ENCODE data around the gene NEGR1.

The NEGR1 gene

GRCh38 chr1:71640116-71640515, 642.2 kb downstream of the NEGR1 start:
- no peaks in the 10 kb centered on the region for H3K4me1 ChIP-seq (ENCODE audit: insufficient read depth, low read length)
- no peaks in the 10 kb centered on the region for H3K9me3 ChIP-seq (ENCODE audit: control insufficient read depth, insufficient read depth, low read length)
- H3K9ac ChIP-seq (ENCODE audit: low read depth, low read length) = no peak overlapping the region
- H3K36me3 ChIP-seq (ENCODE audit: insufficient read depth, low read length) = no peaks in the 10 kb centered on the region

- no peak overlapping the region for H3K9ac ChIP-seq (ENCODE audit: low read depth, low read length)
- H3K9me3 ChIP-seq (ENCODE audit: control insufficient read depth, insufficient read depth, low read length) = no peaks in the 10 kb centered on the region
- no peaks in the 10 kb centered on the region for H3K4me1 ChIP-seq (ENCODE audit: insufficient read depth, low read length)
- no peaks in the 10 kb centered on the region for H3K36me3 ChIP-seq (ENCODE audit: insufficient read depth, low read length)
Measured at GRCh38 chr1:71638081-71638766, 644.1 kb downstream of the NEGR1 start.

- no peaks in the 10 kb centered on the region for H3K9me3 ChIP-seq (ENCODE audit: control insufficient read depth, insufficient read depth, low read length)
- no peaks in the 10 kb centered on the region for H3K4me1 ChIP-seq (ENCODE audit: insufficient read depth, low read length)
- H3K9ac ChIP-seq (ENCODE audit: low read depth, low read length) = no peak overlapping the region
- H3K36me3 ChIP-seq (ENCODE audit: insufficient read depth, low read length) = no peaks in the 10 kb centered on the region
Measured at GRCh38 chr1:71635568-71635967, 646.8 kb downstream of the NEGR1 start.

- Histone ChIP-seq H3K4me1 (ENCODE audit: insufficient read depth, low read length) (no peaks in the 10 kb centered on the region), H3K9ac (ENCODE audit: low read depth, low read length) (no peak overlapping the region), H3K36me3 (ENCODE audit: insufficient read depth, low read length) (no peaks in the 10 kb centered on the region), H3K9me3 (ENCODE audit: control insufficient read depth, insufficient read depth, low read length) (no peaks in the 10 kb centered on the region)
Measured at GRCh38 chr1:71634159-71634558, 648.2 kb downstream of the NEGR1 start.

GRCh38 chr1:71630073-71630472, 652.3 kb downstream of the NEGR1 start:
- Histone ChIP-seq H3K9me3 (ENCODE audit: control insufficient read depth, insufficient read depth, low read length) (no peaks in the 10 kb centered on the region), H3K36me3 (ENCODE audit: insufficient read depth, low read length) (no peaks in the 10 kb centered on the region), H3K4me1 (ENCODE audit: insufficient read depth, low read length) (no peaks in the 10 kb centered on the region), H3K9ac (ENCODE audit: low read depth, low read length) (no peak overlapping the region)

GRCh38 chr1:71625004-71625403, 657.3 kb downstream of the NEGR1 start:
- Histone ChIP-seq H3K4me1 (ENCODE audit: insufficient read depth, low read length) (no peaks in the 10 kb centered on the region), H3K9ac (ENCODE audit: low read depth, low read length) (no peak overlapping the region), H3K36me3 (ENCODE audit: insufficient read depth, low read length) (no peaks in the 10 kb centered on the region), H3K9me3 (ENCODE audit: control insufficient read depth, insufficient read depth, low read length) (no peaks in the 10 kb centered on the region)

- Histone ChIP-seq H3K36me3 (ENCODE audit: insufficient read depth, low read length) (no peaks in the 10 kb centered on the region), H3K9ac (ENCODE audit: low read depth, low read length) (no peak overlapping the region), H3K4me1 (ENCODE audit: insufficient read depth, low read length) (no peaks in the 10 kb centered on the region), H3K9me3 (ENCODE audit: control insufficient read depth, insufficient read depth, low read length) (no peaks in the 10 kb centered on the region)
Measured at GRCh38 chr1:71623888-71624287, 658.5 kb downstream of the NEGR1 start.

GRCh38 chr1:71621785-71622184, 660.6 kb downstream of the NEGR1 start:
- Histone ChIP-seq H3K36me3 (ENCODE audit: insufficient read depth, low read length) (no peaks in the 10 kb centered on the region), H3K4me1 (ENCODE audit: insufficient read depth, low read length) (no peaks in the 10 kb centered on the region), H3K9ac (ENCODE audit: low read depth, low read length) (no peak overlapping the region), H3K9me3 (ENCODE audit: control insufficient read depth, insufficient read depth, low read length) (no peaks in the 10 kb centered on the region)

GRCh38 chr1:71618766-71619530, 663.4 kb downstream of the NEGR1 start:
- Histone ChIP-seq H3K4me1 (ENCODE audit: insufficient read depth, low read length) (no peaks in the 10 kb centered on the region), H3K9me3 (ENCODE audit: control insufficient read depth, insufficient read depth, low read length) (no peaks in the 10 kb centered on the region), H3K36me3 (ENCODE audit: insufficient read depth, low read length) (no peaks in the 10 kb centered on the region), H3K9ac (ENCODE audit: low read depth, low read length) (no peak overlapping the region)

GRCh38 chr1:71618191-71618590, 664.1 kb downstream of the NEGR1 start:
- no peaks in the 10 kb centered on the region for H3K9me3 ChIP-seq (ENCODE audit: control insufficient read depth, insufficient read depth, low read length)
- no peak overlapping the region for H3K9ac ChIP-seq (ENCODE audit: low read depth, low read length)
- H3K36me3 ChIP-seq (ENCODE audit: insufficient read depth, low read length) = no peaks in the 10 kb centered on the region
- no peaks in the 10 kb centered on the region for H3K4me1 ChIP-seq (ENCODE audit: insufficient read depth, low read length)

GRCh38 chr1:71610476-71610875, 671.9 kb downstream of the NEGR1 start:
- Histone ChIP-seq H3K9ac (ENCODE audit: low read depth, low read length) (no peak overlapping the region), H3K9me3 (ENCODE audit: control insufficient read depth, insufficient read depth, low read length) (0 out of 2 replicates have a peak, but pooled peaks cover 2% of the 10 kb centered on the region), H3K36me3 (ENCODE audit: insufficient read depth, low read length) (no peaks in the 10 kb centered on the region), H3K4me1 (ENCODE audit: insufficient read depth, low read length) (no peaks in the 10 kb centered on the region)

- H3K9me3 ChIP-seq (ENCODE audit: control insufficient read depth, insufficient read depth, low read length) = no peaks in the 10 kb centered on the region; the same call in 1 of the 2 replicates
- no peaks in the 10 kb centered on the region for H3K4me1 ChIP-seq (ENCODE audit: insufficient read depth, low read length)
- no peak overlapping the region for H3K9ac ChIP-seq (ENCODE audit: low read depth, low read length)
- H3K36me3 ChIP-seq (ENCODE audit: insufficient read depth, low read length) = no peaks in the 10 kb centered on the region
Measured at GRCh38 chr1:71603044-71603776, 679.1 kb downstream of the NEGR1 start.

GRCh38 chr1:71600023-71600422, 682.3 kb downstream of the NEGR1 start:
- Histone ChIP-seq H3K9me3 (ENCODE audit: control insufficient read depth, insufficient read depth, low read length) (no peaks in the 10 kb centered on the region; the same call in 1 of the 2 replicates), H3K4me1 (ENCODE audit: insufficient read depth, low read length) (no peaks in the 10 kb centered on the region), H3K36me3 (ENCODE audit: insufficient read depth, low read length) (no peaks in the 10 kb centered on the region), H3K9ac (ENCODE audit: low read depth, low read length) (no peak overlapping the region)

GRCh38 chr1:71599306-71599705, 683.0 kb downstream of the NEGR1 start:
- Histone ChIP-seq H3K4me1 (ENCODE audit: insufficient read depth, low read length) (no peaks in the 10 kb centered on the region), H3K9me3 (ENCODE audit: control insufficient read depth, insufficient read depth, low read length) (no peaks in the 10 kb centered on the region; the same call in 1 of the 2 replicates), H3K36me3 (ENCODE audit: insufficient read depth, low read length) (no peaks in the 10 kb centered on the region), H3K9ac (ENCODE audit: low read depth, low read length) (no peak overlapping the region)

Measured in ES-I3 (cell line).